ENCODE data around the gene KIF4A.

GRCh38 chrX:70444946-70445656 is 155.2 kb downstream of the KIF4A start:
- TF ChIP-seq CTCF (IDR thresholded peaks at IDR 0.05) (no peak), ZFX (IDR thresholded peaks at IDR 0.05; ENCODE audit: borderline replicate concordance) (no peak)

Measured in 22Rv1 (cell line).